ENCODE data around the gene CYTH1.

Gene CYTH1

GRCh38 chr17:78748048-78748729 is 33.9 kb downstream of the CYTH1 start:
- Histone ChIP-seq H3K9ac (ENCODE audit: low read depth, low read length) (no peak overlapping the region), H3K4me1 (ENCODE audit: insufficient read depth, low read length) (peaks cover 12% of the 10 kb centered on the region), H3K9me3 (ENCODE audit: control insufficient read depth, insufficient read depth, low read length) (no peaks in the 10 kb centered on the region), H3K36me3 (ENCODE audit: insufficient read depth, low read length) (no peaks in the 10 kb centered on the region)

DNA sequence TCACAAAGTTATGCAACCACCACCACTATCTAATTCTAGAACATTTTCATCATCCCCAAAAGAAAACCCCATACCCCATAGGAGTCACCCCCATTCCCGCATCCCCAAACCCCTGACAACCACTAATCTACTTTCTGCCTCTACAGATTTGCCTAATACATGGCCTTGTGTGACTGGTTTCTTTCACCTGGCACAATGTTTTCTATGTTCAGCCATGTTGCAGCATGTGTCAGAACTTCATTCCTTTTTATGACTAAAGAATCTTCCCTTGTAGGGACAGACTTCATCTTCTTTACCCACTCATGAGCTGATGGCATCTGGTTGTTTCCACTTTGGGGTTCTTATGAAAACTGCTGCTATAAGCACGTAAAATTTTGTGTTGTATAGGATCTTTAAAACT is 34.6 kb downstream of the CYTH1 start:
- peaks cover 12% of the 10 kb centered on the region for H3K4me1 ChIP-seq (ENCODE audit: insufficient read depth, low read length)
- no peak overlapping the region for H3K9ac ChIP-seq (ENCODE audit: low read depth, low read length)
- no peaks in the 10 kb centered on the region for H3K36me3 ChIP-seq (ENCODE audit: insufficient read depth, low read length)
- H3K9me3 ChIP-seq (ENCODE audit: control insufficient read depth, insufficient read depth, low read length) = no peaks in the 10 kb centered on the region

DNA sequence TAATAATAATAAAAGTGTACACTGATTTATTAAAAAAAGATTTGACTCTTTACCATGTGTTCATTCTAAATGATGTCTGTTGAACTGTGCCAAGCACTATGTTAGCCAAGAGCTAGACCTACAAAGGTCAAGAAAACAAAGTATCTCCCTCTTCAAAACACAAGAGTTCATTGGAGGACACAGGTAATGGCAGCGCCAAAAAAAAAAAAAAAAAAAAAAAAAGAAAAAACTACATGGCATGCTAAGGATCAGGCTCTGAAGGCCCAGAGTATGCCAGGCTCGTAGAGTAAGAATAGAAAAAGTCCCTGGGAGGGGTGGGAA is 35.2 kb downstream of the CYTH1 start:
- no peaks in the 10 kb centered on the region for H3K36me3 ChIP-seq (ENCODE audit: insufficient read depth, low read length)
- no peaks in the 10 kb centered on the region for H3K9me3 ChIP-seq (ENCODE audit: control insufficient read depth, insufficient read depth, low read length)
- peaks cover 12% of the 10 kb centered on the region for H3K4me1 ChIP-seq (ENCODE audit: insufficient read depth, low read length)
- no peak overlapping the region for H3K9ac ChIP-seq (ENCODE audit: low read depth, low read length)

DNA sequence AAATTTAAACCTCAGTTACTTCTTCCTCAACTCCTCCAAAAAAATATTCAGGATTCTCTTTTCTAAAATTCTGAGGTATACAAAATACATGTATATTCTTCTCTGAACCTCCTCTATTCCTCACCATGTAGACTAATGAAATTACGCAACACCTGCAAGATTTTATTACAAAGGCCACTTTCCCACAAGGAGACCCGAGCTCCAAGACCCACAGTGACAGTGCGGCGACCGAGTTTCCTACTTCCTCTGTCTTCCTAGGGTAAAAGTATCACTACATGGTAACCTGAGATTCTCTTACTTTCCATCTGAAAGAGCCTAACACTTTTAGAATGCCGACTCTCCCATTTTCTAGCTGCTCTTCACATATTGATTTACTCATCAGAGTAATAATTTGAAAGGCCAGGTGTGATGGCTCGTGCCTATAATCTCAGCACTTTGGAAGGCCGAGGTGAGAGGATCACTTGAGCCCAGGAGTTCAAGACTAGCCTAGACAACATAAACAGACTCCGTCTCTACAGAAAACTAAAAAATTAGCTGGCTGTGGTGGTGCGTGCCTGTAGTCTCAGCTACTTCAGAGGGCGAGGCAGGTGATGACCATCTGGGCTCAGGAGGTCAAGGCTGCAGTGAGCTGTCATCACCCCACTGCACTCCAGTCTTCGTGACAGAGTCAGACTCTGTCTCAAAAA is 35.7 kb downstream of the CYTH1 start:
- H3K9me3 ChIP-seq (ENCODE audit: control insufficient read depth, insufficient read depth, low read length) = no peaks in the 10 kb centered on the region
- no peaks in the 10 kb centered on the region for H3K36me3 ChIP-seq (ENCODE audit: insufficient read depth, low read length)
- H3K9ac ChIP-seq (ENCODE audit: low read depth, low read length) = no peak overlapping the region; the same call in 1 of the 2 replicates
- H3K4me1 ChIP-seq (ENCODE audit: insufficient read depth, low read length) = peaks cover 15% of the 10 kb centered on the region

GRCh38 chr17:78745407-78746088 is 36.5 kb downstream of the CYTH1 start:
- no peak overlapping the region for H3K9ac ChIP-seq (ENCODE audit: low read depth, low read length)
- H3K9me3 ChIP-seq (ENCODE audit: control insufficient read depth, insufficient read depth, low read length) = no peaks in the 10 kb centered on the region
- H3K36me3 ChIP-seq (ENCODE audit: insufficient read depth, low read length) = no peaks in the 10 kb centered on the region
- H3K4me1 ChIP-seq (ENCODE audit: insufficient read depth, low read length) = peaks cover 15% of the 10 kb centered on the region

DNA sequence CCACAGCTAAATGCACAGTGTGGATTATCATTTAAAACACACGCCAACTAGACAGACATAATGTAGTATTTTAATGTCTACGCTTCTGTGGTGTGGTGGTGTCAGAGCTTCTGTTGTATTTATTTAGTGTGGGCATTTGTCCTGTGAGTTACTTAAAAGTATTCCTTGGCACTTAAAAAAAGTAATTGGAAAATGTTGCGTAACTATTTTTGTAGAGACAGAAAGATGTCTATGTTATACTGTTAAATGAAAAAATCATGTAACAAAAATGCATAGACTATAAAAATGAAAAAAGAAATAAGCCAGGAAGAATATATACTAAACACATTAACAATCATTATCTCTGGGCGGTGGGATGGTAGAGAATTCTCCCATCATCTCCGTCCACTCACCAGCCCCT is 39.2 kb downstream of the CYTH1 start:
- peaks cover 15% of the 10 kb centered on the region for H3K4me1 ChIP-seq (ENCODE audit: insufficient read depth, low read length)
- H3K9me3 ChIP-seq (ENCODE audit: control insufficient read depth, insufficient read depth, low read length) = no peaks in the 10 kb centered on the region
- H3K36me3 ChIP-seq (ENCODE audit: insufficient read depth, low read length) = no peaks in the 10 kb centered on the region
- no peak overlapping the region for H3K9ac ChIP-seq (ENCODE audit: low read depth, low read length)

GRCh38 chr17:78741644-78742284 is 40.3 kb downstream of the CYTH1 start:
- no peaks in the 10 kb centered on the region for H3K9me3 ChIP-seq (ENCODE audit: control insufficient read depth, insufficient read depth, low read length)

GRCh38 chr17:78739331-78739931 is 42.6 kb downstream of the CYTH1 start:
- H3K4me1 ChIP-seq (ENCODE audit: insufficient read depth, low read length) = peaks cover 22% of the 10 kb centered on the region
- no peaks in the 10 kb centered on the region for H3K9me3 ChIP-seq (ENCODE audit: control insufficient read depth, insufficient read depth, low read length)
- H3K36me3 ChIP-seq (ENCODE audit: insufficient read depth, low read length) = no peaks in the 10 kb centered on the region
- H3K9ac ChIP-seq (ENCODE audit: low read depth, low read length) = no peak overlapping the region

More at GRCh38 chr17:78741644-78742284, 40.3 kb downstream of the CYTH1 start:
- Histone ChIP-seq H3K36me3 (ENCODE audit: insufficient read depth, low read length) (no peaks in the 10 kb centered on the region), H3K9ac (ENCODE audit: low read depth, low read length) (no peak overlapping the region), H3K4me1 (ENCODE audit: insufficient read depth, low read length) (peaks cover 19% of the 10 kb centered on the region)

- Histone ChIP-seq H3K36me3 (ENCODE audit: insufficient read depth, low read length) (no peaks in the 10 kb centered on the region), H3K9me3 (ENCODE audit: control insufficient read depth, insufficient read depth, low read length) (no peaks in the 10 kb centered on the region), H3K4me1 (ENCODE audit: insufficient read depth, low read length) (peaks cover 22% of the 10 kb centered on the region), H3K9ac (ENCODE audit: low read depth, low read length) (no peak overlapping the region)
These were observed 43.4 kb downstream of the CYTH1 start for GRCh38 chr17:78738698-78739097.

DNA sequence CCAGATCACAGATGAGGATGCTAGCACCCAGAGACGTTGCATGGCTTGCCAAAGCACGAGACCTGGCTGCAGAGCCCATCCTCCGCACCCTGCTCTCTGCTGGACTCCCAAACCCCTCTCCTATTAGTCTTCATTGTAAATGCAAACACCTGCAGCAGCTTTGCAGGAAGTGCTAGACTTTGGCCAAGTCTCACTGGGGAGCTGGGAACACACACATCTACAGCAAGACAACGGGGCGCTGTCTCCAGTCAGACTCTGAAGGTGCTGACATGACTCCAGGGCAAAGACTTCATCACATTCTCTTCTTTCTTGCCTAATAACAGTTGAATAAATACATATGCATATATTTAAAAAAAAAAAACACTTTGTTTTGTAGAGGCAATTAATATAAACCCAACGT is 43.8 kb downstream of the CYTH1 start:
- Histone ChIP-seq H3K9ac (ENCODE audit: low read depth, low read length) (no peak overlapping the region), H3K4me1 (ENCODE audit: insufficient read depth, low read length) (peaks cover 22% of the 10 kb centered on the region), H3K36me3 (ENCODE audit: insufficient read depth, low read length) (no peaks in the 10 kb centered on the region), H3K9me3 (ENCODE audit: control insufficient read depth, insufficient read depth, low read length) (no peaks in the 10 kb centered on the region)

- Histone ChIP-seq H3K4me1 (ENCODE audit: insufficient read depth, low read length) (peaks cover 22% of the 10 kb centered on the region), H3K9ac (ENCODE audit: low read depth, low read length) (no peak overlapping the region), H3K36me3 (ENCODE audit: insufficient read depth, low read length) (no peaks in the 10 kb centered on the region), H3K9me3 (ENCODE audit: control insufficient read depth, insufficient read depth, low read length) (no peaks in the 10 kb centered on the region)
These were observed 44.7 kb downstream of the CYTH1 start for GRCh38 chr17:78737332-78737731.

DNA sequence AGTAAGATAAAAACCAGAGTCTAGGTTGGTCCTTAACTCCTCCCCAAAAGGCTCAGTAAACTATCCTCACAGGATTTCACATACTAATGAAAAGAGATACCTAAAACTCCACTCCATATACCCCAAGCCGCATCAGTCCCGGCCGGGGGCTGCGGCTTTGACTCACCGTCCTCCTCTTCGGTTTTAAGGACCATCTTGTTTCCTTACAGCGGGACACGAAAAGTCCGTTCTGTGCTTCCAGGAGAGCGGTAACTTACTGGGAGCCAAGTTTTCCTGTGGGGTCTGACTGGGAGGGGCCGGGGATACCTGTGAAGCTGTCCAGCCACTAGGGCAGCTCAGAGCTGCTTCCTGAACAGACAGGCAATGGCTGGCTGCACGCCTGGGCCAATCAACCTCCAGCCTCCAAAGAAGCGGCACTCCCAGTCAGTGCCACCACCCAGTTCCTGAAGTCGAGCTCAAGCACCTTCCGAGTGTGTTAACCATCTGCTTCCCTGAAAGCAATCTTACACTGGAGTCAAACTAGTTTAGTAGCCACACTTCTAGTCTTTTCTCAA is 45.5 kb downstream of the CYTH1 start:
- Histone ChIP-seq H3K9ac (ENCODE audit: low read depth, low read length) (peak overlapping the region; percentile 25; the same call in 1 of the 2 replicates), H3K9me3 (ENCODE audit: control insufficient read depth, insufficient read depth, low read length) (no peaks in the 10 kb centered on the region), H3K36me3 (ENCODE audit: insufficient read depth, low read length) (no peaks in the 10 kb centered on the region), H3K4me1 (ENCODE audit: insufficient read depth, low read length) (peaks cover 18% of the 10 kb centered on the region)

DNA sequence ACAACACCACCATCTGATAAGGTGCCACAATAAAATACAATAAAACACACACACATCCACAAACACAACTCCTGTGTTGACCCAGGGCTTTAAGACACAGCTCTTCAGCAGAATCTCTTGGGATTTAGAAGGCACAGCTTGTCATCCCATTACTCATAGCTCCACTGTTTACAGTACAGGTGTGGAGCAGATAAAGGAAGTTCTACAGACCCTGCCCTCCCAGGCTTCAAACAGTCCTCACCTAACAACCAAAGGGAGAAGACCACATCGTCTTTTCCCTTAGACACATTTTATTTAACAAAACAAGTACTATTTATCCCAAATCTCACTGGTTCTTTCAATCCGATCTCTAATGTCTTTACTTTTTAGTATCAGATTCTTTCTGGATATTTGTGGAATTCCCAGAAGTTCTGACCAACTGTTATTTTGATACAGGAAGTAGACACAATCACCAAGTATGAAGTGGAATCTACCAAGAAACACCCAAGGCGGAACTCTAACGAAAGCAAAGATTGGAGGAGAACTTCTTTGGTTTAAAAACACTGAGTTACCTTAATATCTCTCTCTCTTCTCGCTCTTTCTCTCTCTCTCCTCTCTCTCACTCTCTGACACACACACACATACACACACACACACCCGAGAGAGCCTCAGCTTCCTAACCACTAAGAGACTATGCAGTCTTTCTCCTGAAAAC is 46.1 kb downstream of the CYTH1 start:
- no peaks in the 10 kb centered on the region for H3K9me3 ChIP-seq (ENCODE audit: control insufficient read depth, insufficient read depth, low read length)
- peak overlapping the region; percentile 25; the same call in 1 of the 2 replicates for H3K9ac ChIP-seq (ENCODE audit: low read depth, low read length)
- no peaks in the 10 kb centered on the region for H3K36me3 ChIP-seq (ENCODE audit: insufficient read depth, low read length)
- peaks cover 18% of the 10 kb centered on the region for H3K4me1 ChIP-seq (ENCODE audit: insufficient read depth, low read length)
